WERI-Rb-1 (cell line): Measurements from ENCODE around the gene SHISAL2A.

Source experiments
- DNase-seq: peaks from one replicate; pipeline ENCODE4 v3.0.0-alpha.2; 2020
- H3K27ac ChIP-seq: fragments of 250-450 bp; sonication (Bioruptor Pico); 2 replicates; pipeline ENCODE4 v1.5.1; 2020; ENCODE audit warnings: mild to moderate bottlenecking, moderate library complexity
- H3K27me3 ChIP-seq: fragments of 250-450 bp; sonication (Bioruptor Pico); 2 replicates; pipeline ENCODE4 v1.5.1; 2021; ENCODE audit warnings: mild to moderate bottlenecking, low read depth, moderate library complexity; ENCODE audit not compliant: insufficient read depth, severe bottlenecking
- H3K36me3 ChIP-seq: fragments of 250-450 bp; sonication (Bioruptor Pico); 2 replicates; pipeline ENCODE4 v1.5.1; 2020; ENCODE audit warnings: mild to moderate bottlenecking, moderate library complexity
- H3K4me3 ChIP-seq: 2 replicates; pipeline ENCODE4 v1.5.1; 2011; ENCODE audit warnings: low read depth, mild to moderate bottlenecking, control low read depth, low read length
- H3K9me3 ChIP-seq: fragments of 250-450 bp; sonication (Bioruptor Pico); 2 replicates; pipeline ENCODE4 v1.5.1; 2021; ENCODE audit warnings: mild to moderate bottlenecking, moderate library complexity; ENCODE audit not compliant: severe bottlenecking
- TF ChIP-seq, protein P1 (sequence below): IDR thresholded peaks from 2 replicates; pipeline ENCODE4 v1.5.1; 2011; ENCODE audit warnings: low read depth, mild to moderate bottlenecking, control low read depth, inconsistent platforms, low read length

The SHISAL2A gene

DNA sequence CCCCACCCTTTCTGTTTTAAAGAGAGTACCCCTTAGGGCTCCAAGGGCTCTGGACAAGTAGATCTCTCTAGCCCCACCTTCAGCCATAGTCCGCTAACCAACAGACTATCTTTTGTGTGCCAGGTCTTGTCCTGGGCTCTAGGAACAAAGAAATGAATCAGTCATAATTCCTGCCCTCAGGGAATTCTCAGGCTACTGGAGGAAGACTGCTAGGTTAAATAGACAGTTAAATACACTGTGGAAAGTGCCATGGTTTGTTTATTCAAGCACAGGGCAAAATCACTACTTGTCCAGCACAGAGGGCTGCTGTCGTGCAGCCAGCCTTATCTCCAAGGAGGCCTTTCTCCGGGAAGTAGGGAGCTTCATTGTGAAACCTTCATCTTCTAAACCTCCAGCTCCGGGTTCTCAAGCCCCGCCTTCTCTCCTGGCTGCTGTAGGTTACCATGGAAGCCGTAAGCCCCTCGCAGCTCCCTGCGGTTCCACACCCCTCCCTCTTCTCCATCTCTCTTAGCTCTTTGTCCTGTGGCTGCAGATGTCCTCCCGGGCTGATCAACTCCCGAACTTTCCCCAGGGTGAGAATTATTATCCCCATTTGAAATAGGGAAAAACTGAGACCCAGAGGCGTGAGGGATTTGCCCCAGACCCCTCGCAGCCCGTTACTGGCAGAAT is 29.8 kb downstream of the SHISAL2A start:
- TF ChIP-seq, protein P1, sequence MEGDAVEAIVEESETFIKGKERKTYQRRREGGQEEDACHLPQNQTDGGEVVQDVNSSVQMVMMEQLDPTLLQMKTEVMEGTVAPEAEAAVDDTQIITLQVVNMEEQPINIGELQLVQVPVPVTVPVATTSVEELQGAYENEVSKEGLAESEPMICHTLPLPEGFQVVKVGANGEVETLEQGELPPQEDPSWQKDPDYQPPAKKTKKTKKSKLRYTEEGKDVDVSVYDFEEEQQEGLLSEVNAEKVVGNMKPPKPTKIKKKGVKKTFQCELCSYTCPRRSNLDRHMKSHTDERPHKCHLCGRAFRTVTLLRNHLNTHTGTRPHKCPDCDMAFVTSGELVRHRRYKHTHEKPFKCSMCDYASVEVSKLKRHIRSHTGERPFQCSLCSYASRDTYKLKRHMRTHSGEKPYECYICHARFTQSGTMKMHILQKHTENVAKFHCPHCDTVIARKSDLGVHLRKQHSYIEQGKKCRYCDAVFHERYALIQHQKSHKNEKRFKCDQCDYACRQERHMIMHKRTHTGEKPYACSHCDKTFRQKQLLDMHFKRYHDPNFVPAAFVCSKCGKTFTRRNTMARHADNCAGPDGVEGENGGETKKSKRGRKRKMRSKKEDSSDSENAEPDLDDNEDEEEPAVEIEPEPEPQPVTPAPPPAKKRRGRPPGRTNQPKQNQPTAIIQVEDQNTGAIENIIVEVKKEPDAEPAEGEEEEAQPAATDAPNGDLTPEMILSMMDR: no peak

DNA sequence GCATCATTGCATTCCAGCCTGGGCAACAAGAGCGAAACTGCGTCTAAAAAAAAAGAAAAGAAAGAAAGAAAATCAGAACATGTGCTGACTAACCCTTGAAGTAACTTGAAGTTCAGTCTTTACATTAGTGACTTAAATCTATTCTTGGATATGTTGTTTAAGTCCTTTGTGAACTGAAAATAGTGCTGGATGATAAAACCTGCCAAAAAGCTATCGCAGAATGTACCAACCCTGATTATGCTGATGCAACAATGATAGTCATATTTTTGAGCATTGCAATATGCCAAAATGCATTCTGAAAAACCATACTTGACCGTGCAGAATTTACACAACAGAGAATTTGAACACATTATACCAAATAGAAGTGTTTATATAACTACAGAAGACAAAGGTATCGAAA is 30.7 kb downstream of the SHISAL2A start:
- Histone ChIP-seq H3K27ac (no peak overlapping the region), H3K27me3 (no peaks in the 10 kb centered on the region), H3K36me3 (no peaks in the 10 kb centered on the region), H3K9me3 (no peaks in the 10 kb centered on the region), H3K4me3 (no peak overlapping the region)
- DNase-seq: no peak
- TF ChIP-seq, protein P1: no peak

More for the DNA sequence above, 29.8 kb downstream of the SHISAL2A start:
- Histone ChIP-seq H3K27me3 (no peaks in the 10 kb centered on the region), H3K27ac (no peak overlapping the region), H3K4me3 (no peak overlapping the region), H3K9me3 (no peaks in the 10 kb centered on the region), H3K36me3 (no peaks in the 10 kb centered on the region)
- DNase-seq: peak; percentile 52

DNA sequence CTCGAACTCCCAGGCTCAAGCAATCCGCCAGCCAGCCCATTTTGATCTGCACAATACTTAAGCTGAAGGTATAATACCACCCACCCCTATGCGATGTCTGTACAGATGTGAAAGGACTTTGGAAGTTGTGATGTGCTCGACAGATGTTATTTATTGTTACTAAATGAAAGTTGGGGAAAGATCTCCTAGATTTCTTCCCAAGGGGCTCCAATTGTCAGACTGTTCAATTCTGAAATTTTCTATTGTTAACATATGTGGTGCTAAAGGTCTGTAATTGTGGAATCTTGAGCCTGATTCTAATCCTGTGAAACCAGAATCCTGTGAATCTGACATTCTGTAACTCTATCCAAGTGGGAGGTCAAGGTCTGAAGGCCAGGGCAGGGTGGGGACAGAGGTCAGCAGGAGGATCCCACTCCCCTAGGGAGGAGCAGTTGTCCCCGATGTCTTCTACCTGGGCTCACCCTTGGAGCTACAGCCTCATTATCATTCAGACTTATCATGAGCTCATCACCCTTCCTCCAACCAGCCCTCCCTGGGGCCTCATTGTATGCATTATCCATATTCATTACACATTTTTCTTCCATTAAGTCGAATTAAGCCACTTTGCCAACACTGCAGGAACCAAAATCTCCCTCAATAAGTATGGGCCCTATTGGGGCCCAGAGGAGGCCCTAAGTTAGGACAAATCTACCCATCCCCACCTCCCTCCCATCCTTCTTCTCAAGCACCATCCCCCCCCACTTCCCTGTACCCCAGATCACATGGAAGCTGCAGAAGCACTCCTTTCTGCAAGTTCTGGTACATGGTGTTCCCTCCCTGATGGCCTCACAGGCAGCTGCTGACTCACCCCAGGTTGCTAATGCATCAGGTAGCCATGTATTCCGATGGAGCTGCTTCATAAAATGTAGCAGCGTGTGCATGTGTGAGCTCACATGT is 32.3 kb downstream of the SHISAL2A start:
- no peak for DNase-seq
- no peaks in the 10 kb centered on the region for H3K9me3 ChIP-seq
- no peak overlapping the region for H3K4me3 ChIP-seq
- TF ChIP-seq, protein P1: no peak
- no peaks in the 10 kb centered on the region for H3K27me3 ChIP-seq
- H3K36me3 ChIP-seq: no peaks in the 10 kb centered on the region
- H3K27ac ChIP-seq: no peak overlapping the region

DNA sequence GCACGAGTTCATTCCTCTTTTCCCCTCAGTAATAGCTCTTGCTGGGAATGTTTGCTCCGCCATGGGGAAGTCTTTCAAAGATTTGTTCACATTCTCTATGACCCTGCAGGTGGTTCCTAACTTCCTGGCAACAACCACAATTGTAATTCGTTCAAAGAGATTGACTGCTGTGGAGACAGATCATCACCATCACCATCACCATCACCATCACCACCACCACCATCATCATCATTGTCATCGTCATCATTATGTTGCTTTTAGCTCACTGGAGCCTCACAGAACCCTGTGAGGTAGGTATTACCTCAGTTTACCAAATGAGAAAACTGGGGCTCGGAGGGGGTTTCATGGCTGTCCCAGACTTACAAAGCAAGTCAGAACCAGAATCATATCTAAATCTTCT is 34.3 kb downstream of the SHISAL2A start:
- TF ChIP-seq, protein P1: no peak
- no peaks in the 10 kb centered on the region for H3K9me3 ChIP-seq
- no peak overlapping the region for H3K4me3 ChIP-seq
- DNase-seq: no peak
- H3K27ac ChIP-seq: no peak overlapping the region
- no peaks in the 10 kb centered on the region for H3K27me3 ChIP-seq
- H3K36me3 ChIP-seq: no peaks in the 10 kb centered on the region

DNA sequence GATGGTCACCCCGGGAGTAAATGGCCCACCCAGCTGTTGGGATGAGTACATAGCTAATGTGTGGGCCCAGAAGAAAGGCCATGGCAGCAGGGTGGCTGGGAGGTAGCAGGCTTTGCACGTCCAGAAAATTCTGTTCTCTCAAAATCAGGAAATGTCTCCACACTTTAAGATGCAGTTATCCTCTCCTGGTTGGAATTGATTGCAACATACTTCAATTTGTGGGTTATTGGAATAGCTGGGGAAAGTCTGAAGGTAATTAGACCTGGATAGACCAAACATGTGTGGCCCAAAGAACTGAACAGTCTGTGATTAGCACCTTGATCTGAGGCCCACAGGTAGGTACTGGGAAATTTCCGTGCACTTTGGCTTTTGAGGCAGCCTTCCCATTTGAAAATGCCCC is 35.0 kb downstream of the SHISAL2A start:
- no peak for DNase-seq
- no peaks in the 10 kb centered on the region for H3K27me3 ChIP-seq
- H3K36me3 ChIP-seq: no peaks in the 10 kb centered on the region
- TF ChIP-seq, protein P1: no peak
- H3K27ac ChIP-seq: no peak overlapping the region
- no peaks in the 10 kb centered on the region for H3K9me3 ChIP-seq
- no peak overlapping the region for H3K4me3 ChIP-seq
